IMR-90 (cell line): ENCODE data around the gene ZNF732. TPM values are rescaled to one million over a fixed set of nuclear protein-coding genes. Genes with fewer than 3 reads are reported as not detected.

Experiments used
- ATAC-seq: fragments of 200-7000 bp; cut with Tn5 transposase; 2 replicates; pipeline ENCODE4 v1.9.1; 2020; ENCODE audit warnings: low read depth, mild to moderate bottlenecking, moderate library complexity
- BruUV-seq: library from RNA; stranded (reverse); fragments of 400-500 nt; replicated peaks from 2 replicates; lab custom pipeline; 2021; lab: Mats Ljungman, UMichigan
- CTCF ChIA-PET: fragments of 300-600 bp; formaldehyde crosslinking; extraction: SDS; loops from one replicate; lab custom pipeline; 2021; ENCODE audit warnings: antibody characterized with exemption; lab: Yijun Ruan, JAX
- POLR2A ChIA-PET: fragments of 300-600 bp; sonication (Branson Sonifier 250); formaldehyde crosslinking; loops from one replicate; lab custom pipeline; 2022; ENCODE audit warnings: antibody characterized with exemption; ENCODE audit not compliant: unreplicated experiment; lab: Charles Lee
- DNase-seq: peaks from one replicate; pipeline ENCODE4 v3.0.0; 2013
- H2AFZ ChIP-seq: replicated peaks from 2 replicates; pipeline ENCODE3; 2013; ENCODE audit warnings: low read length, mild to moderate bottlenecking; ENCODE audit not compliant: poor library complexity
- H2AK5ac ChIP-seq: 2 replicates; pipeline ENCODE4 v1.6.1; 2013; ENCODE audit warnings: low read depth, low read length, inconsistent platforms
- H2AK9ac ChIP-seq: replicated peaks from 2 replicates; pipeline ENCODE3; 2013; ENCODE audit warnings: mild to moderate bottlenecking, low read depth, low read length, moderate library complexity; ENCODE audit not compliant: poor library complexity
- H2BK120ac ChIP-seq: 2 replicates; pipeline ENCODE4 v1.6.1; 2013; ENCODE audit warnings: low read depth, low read length, inconsistent platforms
- H2BK15ac ChIP-seq: 3 replicates; pipeline ENCODE4 v1.6.1; 2013; ENCODE audit warnings: low read depth, low read length, inconsistent platforms
- H2BK20ac ChIP-seq: 2 replicates; pipeline ENCODE4 v1.6.1; 2013; ENCODE audit warnings: low read depth, mild to moderate bottlenecking, inconsistent platforms, low read length, moderate library complexity
- H2BK5ac ChIP-seq: 2 replicates; pipeline ENCODE4 v1.6.1; 2013; ENCODE audit warnings: mild to moderate bottlenecking, low read depth, low read length, inconsistent platforms; ENCODE audit not compliant: poor library complexity, severe bottlenecking
- H3K14ac ChIP-seq: replicated peaks from 2 replicates; pipeline ENCODE4 v1.6.1; 2013; ENCODE audit warnings: low read depth, low read length, inconsistent platforms
- H3K18ac ChIP-seq: 2 replicates; pipeline ENCODE4 v1.6.1; 2013; ENCODE audit warnings: low read depth, low read length, control low read depth
- H3K23ac ChIP-seq: 2 replicates; pipeline ENCODE4 v1.6.1; 2013; ENCODE audit warnings: low read depth, low read length, inconsistent platforms
- H3K27ac ChIP-seq: 2 replicates; pipeline ENCODE4 v1.5.1; 2013; ENCODE audit warnings: mild to moderate bottlenecking, control low read depth, low read length; ENCODE audit not compliant: insufficient read depth
- H3K27me3 ChIP-seq: 2 replicates; pipeline ENCODE4 v1.6.1; 2013; ENCODE audit warnings: low read length; ENCODE audit not compliant: control insufficient read depth, insufficient read depth
- H3K36me3 ChIP-seq: 2 replicates; pipeline ENCODE4 v1.6.1; 2013; ENCODE audit warnings: low read length, mixed read lengths; ENCODE audit not compliant: control insufficient read depth, insufficient read depth
- H3K4ac ChIP-seq: 2 replicates; pipeline ENCODE4 v1.6.1; 2013; ENCODE audit warnings: low read depth, low read length, inconsistent platforms
- H3K4me1 ChIP-seq: 2 replicates; pipeline ENCODE4 v1.6.1; 2013; ENCODE audit warnings: low read length, mixed read lengths; ENCODE audit not compliant: control insufficient read depth, insufficient read depth
- H3K4me2 ChIP-seq: 2 replicates; pipeline ENCODE4 v1.6.1; 2013; ENCODE audit warnings: low read depth, mild to moderate bottlenecking, control low read depth, low read length, moderate library complexity
- H3K4me3 ChIP-seq: 2 replicates; pipeline ENCODE4 v1.5.1; 2013; ENCODE audit warnings: low read depth, mild to moderate bottlenecking, control low read depth, low read length, moderate library complexity; ENCODE audit not compliant: insufficient read depth
- H3K56ac ChIP-seq: 2 replicates; pipeline ENCODE4 v1.6.1; 2013; ENCODE audit warnings: low read length, inconsistent platforms; ENCODE audit not compliant: insufficient read depth; ENCODE audit errors: extremely low read depth
- H3K79me1 ChIP-seq, 2 experiments: 2 replicates each; pipeline ENCODE4 v1.6.1; 2013; ENCODE audit warnings: low read length in 2 of 2, inconsistent platforms in 1 of 2, low read depth in 1 of 2
- H3K9ac ChIP-seq: 2 replicates; pipeline ENCODE4 v1.6.1; 2013; ENCODE audit warnings: low read depth, low read length, control low read depth
- H3K9me1 ChIP-seq: 2 replicates; pipeline ENCODE4 v1.6.1; 2013; ENCODE audit warnings: low read length, inconsistent platforms; ENCODE audit not compliant: insufficient read depth
- H3K9me3 ChIP-seq: 2 replicates; pipeline ENCODE4 v1.6.1; 2013; ENCODE audit warnings: low read length; ENCODE audit not compliant: control insufficient read depth, insufficient read depth
- H4K20me1 ChIP-seq: 2 replicates; pipeline ENCODE4 v1.6.1; 2013; ENCODE audit warnings: low read length, inconsistent platforms; ENCODE audit not compliant: insufficient read depth
- H4K5ac ChIP-seq: 2 replicates; pipeline ENCODE4 v1.6.1; 2013; ENCODE audit warnings: mild to moderate bottlenecking, low read depth, low read length, control low read depth
- H4K8ac ChIP-seq, 2 experiments: 2 replicates each; pipeline ENCODE4 v1.6.1; 2013; ENCODE audit warnings: low read depth in 2 of 2, low read length in 2 of 2, control low read depth in 1 of 2, inconsistent platforms in 1 of 2
- H4K91ac ChIP-seq: 2 replicates; pipeline ENCODE4 v1.6.1; 2013; ENCODE audit warnings: low read depth, low read length, inconsistent platforms; ENCODE audit not compliant: insufficient read depth
- BHLHE40 ChIP-seq: fragments of 150-350 bp; IDR thresholded peaks from 2 replicates; pipeline ENCODE4 v1.6.1; 2016; ENCODE audit warnings: mild to moderate bottlenecking, low read depth, low read length
- CEBPB ChIP-seq: IDR thresholded peaks from 2 replicates; pipeline ENCODE4 v1.6.1; 2012; ENCODE audit warnings: low read depth, low read length, improper control_type of control experiment
- MAFK ChIP-seq: IDR thresholded peaks from 2 replicates; pipeline ENCODE4 v1.6.1; 2012; ENCODE audit warnings: low read depth, low read length, improper control_type of control experiment
- MXI1 ChIP-seq: IDR thresholded peaks from 2 replicates; pipeline ENCODE4 v1.6.1; 2012; ENCODE audit warnings: low read depth, mild to moderate bottlenecking, low read length, moderate library complexity, borderline replicate concordance
- NFE2L2 ChIP-seq: fragments of 150-350 bp; IDR thresholded peaks from 2 replicates; pipeline ENCODE4 v1.6.1; 2016; ENCODE audit warnings: low read depth, mild to moderate bottlenecking, low read length
- POLR2A ChIP-seq: IDR thresholded peaks from 2 replicates; pipeline ENCODE4 v1.6.1; 2012; ENCODE audit warnings: mild to moderate bottlenecking, low read depth, low read length
- RAD21 ChIP-seq: IDR thresholded peaks from 2 replicates; pipeline ENCODE4 v1.6.1; 2012; ENCODE audit warnings: low read length, improper control_type of control experiment
- SMC3 ChIP-seq: fragments of 150-350 bp; IDR thresholded peaks from 2 replicates; pipeline ENCODE4 v1.6.1; 2016; ENCODE audit warnings: low read depth, mild to moderate bottlenecking, antibody characterized with exemption, low read length, moderate library complexity
- WGBS, 2 experiments: methylation state at CpG; one replicate each; pipeline versions ENCODE4 v1.1.5 to v1.1.7; 2013; ENCODE audit warnings: missing lambda C conversion rate in 2 of 2; ENCODE audit not compliant: insufficient read length in 1 of 2; ENCODE audit errors: extremely low coverage in 2 of 2; 5-methylcytosine and 5-hydroxymethylcytosine counted together
- dilution Hi-C: fragments of 300-500 bp; cut with HindIII; formaldehyde crosslinking; loops from one replicate; pipeline ENCODE4 v1.14.3; 2018; ENCODE audit warnings: low sequenced_read_pairs; ENCODE audit not compliant: unreplicated experiment
- in situ Hi-C: fragments of 300-500 bp; cut with MboI; formaldehyde crosslinking; loops from 3 replicates; pipeline ENCODE4 v1.14.3; 2019; ENCODE audit warnings: low sequenced_read_pairs, inconsistent platforms, mixed read lengths
- intact Hi-C: fragments of 100-400 bp; cut with micrococcal nuclease; formaldehyde crosslinking; loops from 2 replicates; pipeline ENCODE4 v1.10.0; 2022
- polyA plus RNA-seq, 3 experiments: library from polyadenylated mRNA; depleted of rRNA; stranded (reverse); fragments of >200 nt; gene quantifications; 2 replicates each; pipeline ENCODE4 v1.2.3, GENCODE V29; 2012; ENCODE audit warnings: low replicate concordance in 1 of 3
- total RNA-seq: library from RNA; depleted of rRNA; stranded (reverse); fragments of >200 nt; gene quantifications from 2 replicates; pipeline ENCODE4 v1.2.3, GENCODE V29; 2012

ZNF732 gene
- total and polyA plus RNA-seq, 2 of the 4 experiments (the other 2 are of a cell fraction), result under 0.01 TPM; not detected in 1

- Histone ChIP-seq H3K18ac (no peak overlapping the region), H3K36me3 (no peaks in the 10 kb centered on the region), H3K27me3 (no peaks in the 10 kb centered on the region), H3K9ac (no peak overlapping the region), H3K9me1 (no peaks in the 10 kb centered on the region), H2BK20ac (no peak overlapping the region), H2AK9ac (no peak overlapping the region), H3K9me3 (peaks cover 26% of the 10 kb centered on the region), H3K14ac (no peak overlapping the region), H3K79me1 (no peaks in the 10 kb centered on the region), H3K56ac (no peak overlapping the region), H4K91ac (no peak overlapping the region), H2BK15ac (no peak overlapping the region), H3K4me3 (no peak overlapping the region), H3K27ac (no peak overlapping the region), H4K5ac (no peak overlapping the region), H4K20me1 (no peaks in the 10 kb centered on the region), H4K8ac (no peak overlapping the region), H2BK5ac (no peak overlapping the region), H3K4me2 (no peak overlapping the region), H2AK5ac (no peak overlapping the region), H2BK120ac (no peak overlapping the region), H2AFZ (no peak overlapping the region), H3K4me1 (no peaks in the 10 kb centered on the region), H3K23ac (no peak overlapping the region), H3K4ac (no peak overlapping the region)
- intact Hi-C loops (no loop called here), dilution Hi-C loops (no loop called here), in situ Hi-C loops (no loop called here)
- ChIA-PET POLR2A (interaction anchor here (0.6 kb wide), 1 partner anchor 149 kb away, joined by 3 read pairs; no protein-coding TSS in a partner anchor), CTCF (no interaction called here)
- ATAC-seq (no peak), DNase-seq (no peak)
- TF ChIP-seq BHLHE40, result no peak
- TF ChIP-seq SMC3, result no peak
- TF ChIP-seq NFE2L2, result no peak
- no peak for TF ChIP-seq RAD21
- no peak for TF ChIP-seq MAFK
- TF ChIP-seq POLR2A, result no peak
- no peak for TF ChIP-seq MXI1
- TF ChIP-seq CEBPB, result no peak
- WGBS, 2 experiments, result no CpG with 5 or more reads among the region's 1 CpG
- BruUV-seq, result no TSS peak
These were observed 4.5 kb upstream of the ZNF732 start for GRCh38 chr4:309807-310206.
